A673 (cell line): ENCODE results near the gene GOSR1. TPM values are rescaled to one million over a fixed set of nuclear protein-coding genes. Genes with fewer than 3 reads are reported as not detected.
"Not testable (repeated sequence)": the region's sequence is repeated elsewhere in the genome, so short reads cannot be mapped to it uniquely, and the experiment has no call there.

Experiments
- BruUV-seq: library from RNA; stranded (reverse); fragments of 400-500 nt; replicated peaks from 2 replicates; lab custom pipeline; 2021; lab: Mats Ljungman, UMichigan
- CTCF ChIA-PET: fragments of 300-600 bp; sonication (Branson Sonifier 250); formaldehyde crosslinking; loops from one replicate; lab custom pipeline; 2022; ENCODE audit warnings: antibody characterized with exemption; lab: Charles Lee
- POLR2A ChIA-PET: fragments of 300-600 bp; sonication (Branson Sonifier 250); formaldehyde crosslinking; loops from one replicate; lab custom pipeline; 2022; ENCODE audit warnings: antibody characterized with exemption; ENCODE audit not compliant: low non-redundant PET; lab: Charles Lee
- DNase-seq: peaks from one replicate; pipeline ENCODE4 v3.0.0-alpha.2; 2015; ENCODE audit warnings: low spot score
- H3K27ac ChIP-seq: fragments of 200-600 bp; sonication (generic); 2 replicates; pipeline ENCODE4 v1.5.1; 2016; ENCODE audit warnings: mixed run types, low read depth, mild to moderate bottlenecking, mixed read lengths, antibody characterized with exemption, low read length; ENCODE audit not compliant: poor library complexity, severe bottlenecking
- H3K27me3 ChIP-seq: fragments of 200-600 bp; sonication (generic); replicated peaks from 2 replicates; pipeline ENCODE4 v1.6.1; 2017; ENCODE audit warnings: mixed run types, low read depth, mild to moderate bottlenecking, mixed read lengths, antibody characterized with exemption, low read length; ENCODE audit not compliant: insufficient read depth, poor library complexity
- H3K36me3 ChIP-seq: fragments of 200-600 bp; sonication (generic); 2 replicates; pipeline ENCODE4 v1.6.1; 2016; ENCODE audit warnings: mixed run types, mild to moderate bottlenecking, mixed read lengths, antibody characterized with exemption, low read length; ENCODE audit not compliant: insufficient read depth, poor library complexity, severe bottlenecking
- H3K4me1 ChIP-seq: fragments of 200-600 bp; sonication (generic); 2 replicates; pipeline ENCODE4 v1.6.1; 2017; ENCODE audit warnings: mixed run types, mild to moderate bottlenecking, mixed read lengths, antibody characterized with exemption, low read length; ENCODE audit not compliant: insufficient read depth, poor library complexity, severe bottlenecking
- H3K4me3 ChIP-seq: fragments of 200-600 bp; sonication (generic); 2 replicates; pipeline ENCODE4 v1.5.1; 2016; ENCODE audit warnings: low read depth, mixed run types, mild to moderate bottlenecking, mixed read lengths, low read length; ENCODE audit not compliant: poor library complexity, severe bottlenecking
- H3K9me3 ChIP-seq: fragments of 200-600 bp; sonication (generic); 2 replicates; pipeline ENCODE4 v1.6.1; 2016; ENCODE audit warnings: mixed run types, low read depth, mild to moderate bottlenecking, mixed read lengths, antibody characterized with exemption, low read length; ENCODE audit not compliant: poor library complexity, severe bottlenecking
- EZH2 ChIP-seq: fragments of 200-600 bp; sonication (generic); IDR thresholded peaks from 2 replicates; pipeline ENCODE4 v1.6.1; 2017; ENCODE audit warnings: borderline replicate concordance, low read depth, mild to moderate bottlenecking, mixed read lengths, antibody characterized with exemption, low read length; ENCODE audit not compliant: poor library complexity, severe bottlenecking
- intact Hi-C: fragments of 100-400 bp; cut with micrococcal nuclease; formaldehyde crosslinking; loops from one replicate; pipeline ENCODE4 v1.10.0; 2022; ENCODE audit not compliant: unreplicated experiment
- total RNA-seq: library from RNA; stranded (reverse); gene quantifications from 2 replicates; pipeline ENCODE4 v1.2.3, GENCODE V29; 2021
- TF ChIP-seq, protein P1 (sequence below): fragments of 300-800, 200-600 bp; sonication (generic); conservative IDR thresholded peaks from 2 replicates; pipeline ENCODE4 v1.5.1; 2017; ENCODE audit warnings: low read depth, mild to moderate bottlenecking, antibody characterized with exemption, low read length, moderate library complexity, mixed read lengths

Gene GOSR1
- total RNA-seq, 1 experiment from 2014 or later = 69.1 TPM

DNA sequence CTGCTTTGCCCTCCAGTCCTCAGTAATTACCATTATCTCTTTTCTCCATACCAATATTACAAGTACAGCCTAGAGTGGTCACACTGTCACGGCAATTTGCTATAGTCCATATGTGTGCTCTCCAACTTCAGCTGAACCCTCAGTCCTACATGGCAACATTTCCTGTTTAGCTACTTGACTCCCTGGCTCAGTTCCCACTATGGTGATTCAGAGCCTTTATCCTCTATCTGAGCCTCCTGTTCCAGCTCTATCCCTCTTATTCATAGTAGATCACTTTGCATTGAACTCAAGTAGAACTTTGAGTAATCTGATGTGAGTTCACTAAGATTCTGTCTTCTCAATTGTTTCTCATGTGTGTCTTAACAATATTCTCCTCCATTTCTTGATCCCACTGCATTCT lies 43.7 kb upstream of the GOSR1 start:
- H3K27ac ChIP-seq = no peak overlapping the region
- no TSS peak for BruUV-seq

DNA sequence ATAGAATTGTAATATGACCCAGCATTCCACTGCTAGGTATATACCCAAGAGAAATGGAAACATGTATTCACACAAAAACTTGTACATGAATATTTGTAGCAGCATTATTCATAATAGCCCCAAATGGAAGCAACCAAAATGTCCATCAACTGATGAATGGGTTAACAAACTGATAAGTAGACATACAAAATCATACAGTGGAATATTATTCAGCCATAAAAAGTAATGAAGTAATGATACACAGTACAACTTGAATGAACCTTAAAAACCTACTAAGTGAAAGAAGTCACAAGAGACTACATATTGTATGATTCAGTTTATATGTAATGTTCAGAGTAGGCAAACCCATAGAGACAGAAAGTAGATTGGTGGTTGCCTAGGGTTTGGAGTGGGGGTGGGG lies 40.5 kb upstream of the GOSR1 start:
- intact Hi-C loops = loop anchor here (10.0 kb wide), 1 partner anchor 58 kb away; no protein-coding TSS in a partner anchor
- H3K27me3 ChIP-seq = no peaks in the 10 kb centered on the region
- no peak overlapping the region for H3K27ac ChIP-seq
- no peak for TF ChIP-seq EZH2
- TF ChIP-seq, protein P1, sequence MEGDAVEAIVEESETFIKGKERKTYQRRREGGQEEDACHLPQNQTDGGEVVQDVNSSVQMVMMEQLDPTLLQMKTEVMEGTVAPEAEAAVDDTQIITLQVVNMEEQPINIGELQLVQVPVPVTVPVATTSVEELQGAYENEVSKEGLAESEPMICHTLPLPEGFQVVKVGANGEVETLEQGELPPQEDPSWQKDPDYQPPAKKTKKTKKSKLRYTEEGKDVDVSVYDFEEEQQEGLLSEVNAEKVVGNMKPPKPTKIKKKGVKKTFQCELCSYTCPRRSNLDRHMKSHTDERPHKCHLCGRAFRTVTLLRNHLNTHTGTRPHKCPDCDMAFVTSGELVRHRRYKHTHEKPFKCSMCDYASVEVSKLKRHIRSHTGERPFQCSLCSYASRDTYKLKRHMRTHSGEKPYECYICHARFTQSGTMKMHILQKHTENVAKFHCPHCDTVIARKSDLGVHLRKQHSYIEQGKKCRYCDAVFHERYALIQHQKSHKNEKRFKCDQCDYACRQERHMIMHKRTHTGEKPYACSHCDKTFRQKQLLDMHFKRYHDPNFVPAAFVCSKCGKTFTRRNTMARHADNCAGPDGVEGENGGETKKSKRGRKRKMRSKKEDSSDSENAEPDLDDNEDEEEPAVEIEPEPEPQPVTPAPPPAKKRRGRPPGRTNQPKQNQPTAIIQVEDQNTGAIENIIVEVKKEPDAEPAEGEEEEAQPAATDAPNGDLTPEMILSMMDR = no peak
- peaks cover 12% of the 10 kb centered on the region for H3K4me1 ChIP-seq
- H3K9me3 ChIP-seq = no peaks in the 10 kb centered on the region
- H3K36me3 ChIP-seq = no peaks in the 10 kb centered on the region
- CTCF ChIA-PET = no interaction called here
- BruUV-seq = no TSS peak
- no peak overlapping the region for H3K4me3 ChIP-seq
- no peak for DNase-seq
- POLR2A ChIA-PET = no interaction called here

More for the DNA sequence above, 43.7 kb upstream of the GOSR1 start:
- POLR2A ChIA-PET = no interaction called here
- Histone ChIP-seq H3K4me1 (peaks cover 12% of the 10 kb centered on the region), H3K4me3 (no peak overlapping the region), H3K27me3 (no peaks in the 10 kb centered on the region), H3K36me3 (no peaks in the 10 kb centered on the region), H3K9me3 (no peaks in the 10 kb centered on the region)
- CTCF ChIA-PET = interaction anchor here (0.6 to 1.0 kb wide), 3 partner anchors 44 to 391 kb away, joined by 4 to 7 read pairs (median 4); partner anchors contain the start of genes CRLF3 and GOSR1
- TF ChIP-seq, protein P1 = no peak
- peak; percentile 89 for DNase-seq
- intact Hi-C loops = loop anchor here (10.0 kb wide), 1 partner anchor 61 kb away; no protein-coding TSS in a partner anchor

DNA sequence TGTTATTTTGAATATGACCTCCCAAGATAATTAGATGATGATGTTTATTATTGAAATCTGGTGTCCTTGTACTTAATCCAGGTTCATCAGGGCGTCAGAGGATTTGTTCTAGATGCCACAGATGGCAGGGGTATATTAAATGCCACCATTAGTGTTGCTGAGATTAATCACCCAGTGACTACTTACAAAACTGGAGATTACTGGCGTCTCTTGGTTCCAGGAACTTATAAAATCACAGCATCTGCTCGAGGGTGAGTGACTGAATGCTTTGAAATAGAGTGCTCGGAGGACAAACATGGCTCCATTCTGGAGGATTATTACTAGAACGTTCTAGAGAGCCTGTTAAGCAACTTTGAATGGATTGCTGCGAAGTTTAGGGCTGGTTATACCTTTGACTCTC lies 33.5 kb upstream of the GOSR1 start:
- POLR2A ChIA-PET = no interaction called here
- H3K36me3 ChIP-seq = peaks cover 4% of the 10 kb centered on the region
- no peaks in the 10 kb centered on the region for H3K27me3 ChIP-seq
- CTCF ChIA-PET = no interaction called here
- intact Hi-C loops = no loop called here
- BruUV-seq = no TSS peak
- H3K9me3 ChIP-seq = no peaks in the 10 kb centered on the region
- no peak for DNase-seq
- H3K27ac ChIP-seq = no peak overlapping the region
- H3K4me1 ChIP-seq = no peaks in the 10 kb centered on the region
- no peak for TF ChIP-seq EZH2
- TF ChIP-seq, protein P1 = no peak
- no peak overlapping the region for H3K4me3 ChIP-seq

DNA sequence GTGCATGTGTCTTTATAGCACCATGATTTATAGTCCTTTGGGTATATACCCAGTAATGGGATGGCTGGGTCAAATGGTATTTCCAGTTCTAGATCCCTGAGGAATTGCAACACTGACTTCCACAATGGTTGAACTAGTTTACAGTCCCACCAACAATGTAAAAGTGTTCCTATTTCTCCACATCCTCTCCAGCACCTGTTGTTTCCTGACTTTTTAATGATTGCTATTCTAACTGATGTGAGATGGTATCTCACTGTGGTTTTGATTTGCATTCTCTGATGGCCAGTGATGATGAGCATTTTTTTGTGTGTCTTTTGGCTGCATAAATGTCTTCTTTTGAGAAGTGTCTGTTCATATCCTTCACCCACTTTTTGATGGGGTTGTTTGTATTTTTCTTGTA lies 30.6 kb upstream of the GOSR1 start:
- intact Hi-C loops, H3K27ac ChIP-seq, H3K4me3 ChIP-seq, BruUV-seq, H3K4me1 ChIP-seq, POLR2A ChIA-PET, DNase-seq, CTCF ChIA-PET, H3K9me3 ChIP-seq, H3K36me3 ChIP-seq, H3K27me3 ChIP-seq: not testable (repeated sequence)
